H1 (cell line): ENCODE results near the gene NF1. TPM values are rescaled to one million over a fixed set of nuclear protein-coding genes. Genes with fewer than 3 reads are reported as not detected.

Experiments used
- CTCF ChIA-PET: fragments of 300-600 bp; sonication (Branson Sonifier 250); formaldehyde crosslinking; loops from one replicate; lab custom pipeline; 2021; ENCODE audit not compliant: partially characterized antibody; lab: Charles Lee
- POLR2A ChIA-PET: fragments of 300-600 bp; sonication (Branson Sonifier 250); formaldehyde crosslinking; loops from one replicate; lab custom pipeline; 2021; ENCODE audit warnings: inconsistent platforms; ENCODE audit not compliant: partially characterized antibody; lab: Charles Lee
- DNase-seq, 2 experiments: peaks; one replicate each; pipeline versions ENCODE4 v3.0.0 to v3.0.0-alpha.2; 2010 to 2022; ENCODE audit warnings: low spot score in 2 of 2, low read depth in 1 of 2, mixed read lengths in 1 of 2
- FAIRE-seq: peaks from 2 replicates; lab custom pipeline; 2011; peaks lifted over from hg19 to GRCh38; lab: Jason Lieb, UNC
- H2AFZ ChIP-seq: 2 replicates; pipeline ENCODE4 v1.8.1; 2012; ENCODE audit warnings: low read length, inconsistent platforms
- H2AK5ac ChIP-seq: 2 replicates; pipeline ENCODE4 v1.6.1; 2013; ENCODE audit warnings: low read depth, low read length
- H2BK120ac ChIP-seq: replicated peaks from 2 replicates; pipeline ENCODE3; 2013; ENCODE audit warnings: low read depth, low read length, inconsistent platforms
- H2BK12ac ChIP-seq: 2 replicates; pipeline ENCODE4 v1.6.1; 2013; ENCODE audit warnings: low read depth, low read length
- H2BK15ac ChIP-seq: 2 replicates; pipeline ENCODE4 v1.6.1; 2013; ENCODE audit warnings: low read length
- H2BK20ac ChIP-seq: 2 replicates; pipeline ENCODE4 v1.6.1; 2013; ENCODE audit warnings: low read length
- H2BK5ac ChIP-seq: 2 replicates; pipeline ENCODE4 v1.6.1; 2013; ENCODE audit warnings: low read depth, low read length
- H3K14ac ChIP-seq: 2 replicates; pipeline ENCODE4 v1.6.1; 2013; ENCODE audit warnings: inconsistent platforms; ENCODE audit not compliant: insufficient read length
- H3K18ac ChIP-seq: 2 replicates; pipeline ENCODE4 v1.6.1; 2013; ENCODE audit warnings: low read length; ENCODE audit errors: extremely low read depth
- H3K23ac ChIP-seq: 2 replicates; pipeline ENCODE4 v1.6.1; 2013; ENCODE audit warnings: inconsistent platforms; ENCODE audit not compliant: insufficient read length
- H3K23me2 ChIP-seq: 2 replicates; pipeline ENCODE4 v1.6.1; 2013; ENCODE audit warnings: low read depth, low read length
- H3K27ac ChIP-seq: 2 replicates; pipeline ENCODE4 v1.6.1; 2011; ENCODE audit warnings: low read depth, low read length, inconsistent platforms
- H3K27me3 ChIP-seq, 4 experiments: replicated peaks in 1 of 4; 1 replicate in 1 of 4; 2 replicates in 3 of 4; pipeline versions ENCODE4 v1.6.1 to v1.8.1; 2011 to 2013; ENCODE audit warnings: low read length in 3 of 4, mild to moderate bottlenecking in 3 of 4, inconsistent platforms in 2 of 4, mixed read lengths in 2 of 4, moderate library complexity in 1 of 4; ENCODE audit not compliant: control insufficient read depth in 3 of 4, insufficient read depth in 3 of 4; ENCODE audit errors: extremely low read depth in 1 of 4
- H3K36me3 ChIP-seq, 4 experiments: 2 replicates each; pipeline versions ENCODE4 v1.6.1 to v1.8.1; 2011 to 2013; ENCODE audit warnings: mild to moderate bottlenecking in 4 of 4, low read length in 3 of 4, moderate library complexity in 2 of 4, control low read depth in 1 of 4, inconsistent platforms in 1 of 4; ENCODE audit not compliant: insufficient read depth in 4 of 4, control insufficient read depth in 2 of 4
- H3K4ac ChIP-seq: replicated peaks from 2 replicates; pipeline ENCODE3; 2013; ENCODE audit warnings: low read length, low read depth, mixed read lengths, inconsistent platforms; ENCODE audit not compliant: insufficient read length
- H3K4me1 ChIP-seq, 4 experiments: replicated peaks in 1 of 4; 1 replicate in 1 of 4; 2 replicates in 3 of 4; pipeline versions ENCODE4 v1.6.1 to v1.8.1; 2011 to 2013; ENCODE audit warnings: low read length in 3 of 4, inconsistent platforms in 2 of 4, mixed read lengths in 1 of 4; ENCODE audit not compliant: insufficient read depth in 4 of 4, control insufficient read depth in 3 of 4
- H3K4me2 ChIP-seq, 2 experiments: 2 replicates each; pipeline versions ENCODE4 v1.6.1 to v1.8.1; 2011 to 2013; ENCODE audit warnings: low read depth in 2 of 2, low read length in 2 of 2, control low read depth in 1 of 2, inconsistent platforms in 1 of 2, mild to moderate bottlenecking in 1 of 2; ENCODE audit not compliant: insufficient read depth in 1 of 2
- H3K4me3 ChIP-seq, 4 experiments: fragments of 200-600, 300-600 bp in 1 of 4; sonication (generic), shearing (Covaris generic), sonication (Bioruptor Twin) in 1 of 4; 2 replicates each; pipeline versions ENCODE4 v1.5.1 to v1.8.1; 2011 to 2016; ENCODE audit warnings: low read length in 4 of 4, low read depth in 3 of 4, control low read depth in 2 of 4, inconsistent platforms in 2 of 4, mild to moderate bottlenecking in 2 of 4, mixed read lengths in 1 of 4, moderate library complexity in 1 of 4; ENCODE audit not compliant: insufficient read depth in 2 of 4; ENCODE audit errors: extremely low read depth in 1 of 4
- H3K56ac ChIP-seq: replicated peaks from 2 replicates; pipeline ENCODE3; 2013; ENCODE audit warnings: low read depth, mild to moderate bottlenecking, mixed read lengths, low read length, inconsistent platforms; ENCODE audit not compliant: insufficient read length
- H3K79me1 ChIP-seq: 2 replicates; pipeline ENCODE4 v1.6.1; 2013; ENCODE audit warnings: low read depth, low read length, control low read depth
- H3K79me2 ChIP-seq, 2 experiments: 2 replicates each; pipeline versions ENCODE4 v1.6.1 to v1.8.1; 2012 to 2013; ENCODE audit warnings: low read length in 2 of 2, mild to moderate bottlenecking in 2 of 2, inconsistent platforms in 1 of 2; ENCODE audit not compliant: insufficient read depth in 2 of 2, control insufficient read depth in 1 of 2
- H3K9ac ChIP-seq, 4 experiments: replicated peaks in 1 of 4; 1 replicate in 1 of 4; 2 replicates in 3 of 4; pipeline versions ENCODE4 v1.6.1 to v1.8.1; 2011 to 2013; ENCODE audit warnings: low read depth in 3 of 4, low read length in 3 of 4, control low read depth in 2 of 4, mild to moderate bottlenecking in 2 of 4, moderate library complexity in 2 of 4, inconsistent platforms in 1 of 4; ENCODE audit errors: extremely low read depth in 1 of 4
- H3K9me3 ChIP-seq, 2 experiments: 2 replicates each; pipeline versions ENCODE4 v1.6.1 to v1.8.1; 2012 to 2013; ENCODE audit warnings: mild to moderate bottlenecking in 2 of 2, moderate library complexity in 2 of 2, control low read depth in 1 of 2, inconsistent platforms in 1 of 2, low read depth in 1 of 2, low read length in 1 of 2, mixed read lengths in 1 of 2; ENCODE audit not compliant: insufficient read depth in 2 of 2
- H4K20me1 ChIP-seq, 2 experiments: replicated peaks in 1 of 2; 2 replicates each; pipeline versions ENCODE3 to v1.8.1; 2011 to 2013; ENCODE audit warnings: inconsistent platforms in 2 of 2, low read length in 2 of 2, mild to moderate bottlenecking in 1 of 2; ENCODE audit not compliant: insufficient read depth in 2 of 2, control insufficient read depth in 1 of 2
- H4K5ac ChIP-seq: 2 replicates; pipeline ENCODE4 v1.6.1; 2013; ENCODE audit warnings: low read length, low read depth, mixed read lengths, inconsistent platforms; ENCODE audit not compliant: insufficient read length
- H4K8ac ChIP-seq: 2 replicates; pipeline ENCODE4 v1.8.0; 2013; ENCODE audit warnings: mild to moderate bottlenecking, moderate library complexity, low read length, inconsistent platforms; ENCODE audit not compliant: insufficient read depth; ENCODE audit errors: extremely low read depth
- H4K91ac ChIP-seq: replicated peaks from 2 replicates; pipeline ENCODE3; 2013; ENCODE audit warnings: low read length, mixed read lengths, inconsistent platforms; ENCODE audit not compliant: insufficient read length
- BACH1 ChIP-seq: IDR thresholded peaks from 2 replicates; pipeline ENCODE4 v1.6.1; 2012; ENCODE audit warnings: low read length, improper control_type of control experiment
- CEBPB ChIP-seq: IDR thresholded peaks from 2 replicates; pipeline ENCODE4 v1.6.1; 2012; ENCODE audit warnings: low read depth, low read length
- CREB1 ChIP-seq: IDR thresholded peaks from 2 replicates; pipeline ENCODE4 v1.6.1; 2012; ENCODE audit warnings: inconsistent platforms
- EGR1 ChIP-seq: IDR thresholded peaks from 2 replicates; pipeline ENCODE4 v1.6.1; 2011; ENCODE audit warnings: low read depth, low read length, borderline replicate concordance
- FOSL1 ChIP-seq: IDR thresholded peaks from 2 replicates; pipeline ENCODE4 v1.6.1; 2011; ENCODE audit warnings: mild to moderate bottlenecking, low read depth, low read length, moderate library complexity; ENCODE audit not compliant: insufficient read depth
- POLR2AphosphoS5 ChIP-seq: IDR thresholded peaks from 2 replicates; pipeline ENCODE4 v1.6.1; 2011; ENCODE audit warnings: low read depth, low read length
- RAD21 ChIP-seq, 2 experiments: IDR thresholded peaks in 1 of 2; conservative IDR thresholded peaks in 1 of 2; 2 replicates each; pipeline ENCODE4 v1.6.1; 2011; ENCODE audit warnings: low read depth in 2 of 2, low read length in 2 of 2, improper control_type of control experiment in 1 of 2, inconsistent platforms in 1 of 2, mild to moderate bottlenecking in 1 of 2, moderate library complexity in 1 of 2
- SIX5 ChIP-seq: IDR thresholded peaks from 2 replicates; pipeline ENCODE4 v1.6.1; 2011; ENCODE audit warnings: mild to moderate bottlenecking, low read depth, low read length
- TAF7 ChIP-seq: optimal IDR thresholded peaks from 2 replicates; pipeline ENCODE3; 2011; ENCODE audit warnings: low read depth, mild to moderate bottlenecking, inconsistent platforms, low read length, moderate library complexity, borderline replicate concordance
- WGBS, 2 experiments: shearing (Covaris generic) in 1 of 2; methylation state at CpG; one replicate each; pipeline versions ENCODE4 v1.1.6 to v1.1.7; 2013 to 2015; ENCODE audit warnings: low lambda C conversion rate in 2 of 2, mixed read lengths in 2 of 2, inconsistent platforms in 1 of 2, low coverage in 1 of 2, missing lambda C conversion rate in 1 of 2; ENCODE audit not compliant: insufficient replicate concordance in 2 of 2, insufficient coverage in 1 of 2, insufficient read length in 1 of 2; ENCODE audit errors: extremely low coverage in 1 of 2, missing lambda C conversion rate in 1 of 2; 5-methylcytosine and 5-hydroxymethylcytosine counted together
- polyA plus RNA-seq, 7 experiments: library from polyadenylated mRNA; depleted of rRNA in 3 of 7; stranded (reverse) in 5 of 7; unstranded in 2 of 7; fragments of >200 nt in 5 of 7; fragments of 200-250 nt in 2 of 7; gene quantifications; 1 replicate in 5 of 7; 2 replicates in 1 of 7; 4 replicates in 1 of 7; pipeline versions ENCODE4 v1.2.1 to v1.2.3, GENCODE V29; 2011 to 2013; ENCODE audit warnings: missing spikeins in 2 of 7, mixed read lengths in 2 of 7
- total RNA-seq: library from RNA; stranded (reverse); fragmentation: NEBNext Ultra II Directional; extraction: Animal tissue kit (Norgen Biotek cat#: 25700); gene quantifications from 2 replicates; pipeline ENCODE4 v1.2.1, GENCODE V29; 2021
- TF ChIP-seq, protein P1 (sequence below): IDR thresholded peaks from 2 replicates; pipeline ENCODE4 v1.6.1; 2011; ENCODE audit warnings: low read depth, mild to moderate bottlenecking, low read length; ENCODE audit not compliant: insufficient read depth

Gene NF1
- total and polyA plus RNA-seq, 2 of the 8 experiments (the other 6 are each of a cell fraction or from before 2014, with no cell fraction given), result 19.3 to 29.6 TPM

DNA sequence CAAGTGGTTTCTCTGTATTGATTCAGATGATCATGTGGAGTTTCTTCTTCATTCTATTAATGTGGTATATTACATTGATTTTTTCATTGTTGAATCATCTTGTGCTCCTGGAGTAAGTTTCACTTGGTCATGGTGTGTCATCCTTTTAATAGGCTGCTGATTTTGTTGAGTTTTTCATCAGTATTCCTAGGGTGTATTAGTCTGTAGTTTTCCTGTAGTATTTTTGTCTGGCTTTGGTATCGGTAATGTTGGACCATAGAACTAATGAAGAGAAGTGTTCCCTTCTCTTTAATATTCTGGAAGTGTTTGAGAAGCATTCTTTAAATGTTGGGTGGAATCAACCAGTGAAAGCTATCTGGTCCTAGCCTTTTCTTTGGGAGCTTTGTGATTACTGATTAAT is 103.2 kb downstream of the NF1 start:
- H3K56ac ChIP-seq, result no peak overlapping the region
- H4K8ac ChIP-seq, result no peak overlapping the region; the same call in 1 of the 2 replicates
- H2BK20ac ChIP-seq, result no peak overlapping the region
- H4K91ac ChIP-seq, result no peak overlapping the region
- H3K9me3 ChIP-seq, result no peaks in the 10 kb centered on the region
- H3K27ac ChIP-seq, result no peak overlapping the region
- no peak overlapping the region for H2BK12ac ChIP-seq
- no peak overlapping the region for H3K14ac ChIP-seq
- no peak overlapping the region for H2AK5ac ChIP-seq
- CTCF ChIA-PET, result no interaction called here
- no peak overlapping the region for H3K23ac ChIP-seq
- no peak overlapping the region for H3K4me2 ChIP-seq
- H2BK5ac ChIP-seq, result no peak overlapping the region
- H2BK120ac ChIP-seq, result no peak overlapping the region
- POLR2A ChIA-PET, result no interaction called here
- no peaks in the 10 kb centered on the region for H3K79me1 ChIP-seq
- H3K18ac ChIP-seq, result no peak overlapping the region
- TF ChIP-seq CEBPB, result no peak
- no peak for TF ChIP-seq POLR2AphosphoS5
- TF ChIP-seq TAF7, result no peak
- no peak for TF ChIP-seq BACH1
- no peak for TF ChIP-seq CREB1
- TF ChIP-seq EGR1, result no peak
- no peak for TF ChIP-seq SIX5
- TF ChIP-seq FOSL1, result no peak
- no peak for TF ChIP-seq RAD21 (IDR thresholded peaks at IDR 0.05 in 1 of 2, conservative IDR thresholded peaks at IDR 0.05 in 1 of 2; ENCODE audit: low read depth in 2 of 2, low read length in 2 of 2)
- TF ChIP-seq, protein P1, sequence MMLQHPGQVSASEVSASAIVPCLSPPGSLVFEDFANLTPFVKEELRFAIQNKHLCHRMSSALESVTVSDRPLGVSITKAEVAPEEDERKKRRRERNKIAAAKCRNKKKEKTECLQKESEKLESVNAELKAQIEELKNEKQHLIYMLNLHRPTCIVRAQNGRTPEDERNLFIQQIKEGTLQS, result no peak
- TF ChIP-seq, all 59 proteins: peak for 0
- no peaks in the 10 kb centered on the region for H3K23me2 ChIP-seq
- no peak overlapping the region for H3K9ac ChIP-seq
- no peak overlapping the region for H2AFZ ChIP-seq
- H4K5ac ChIP-seq, result no peak overlapping the region
- no peak for FAIRE-seq
- DNase-seq, result no peak
- H4K20me1 ChIP-seq, result no peaks in the 10 kb centered on the region
- H3K36me3 ChIP-seq, result no peaks in the 10 kb centered on the region
- H2BK15ac ChIP-seq, result no peak overlapping the region
- H3K4me1 ChIP-seq, result no peaks in the 10 kb centered on the region
- H3K27me3 ChIP-seq, result no peaks in the 10 kb centered on the region
- H3K79me2 ChIP-seq, result no peaks in the 10 kb centered on the region
- H3K4ac ChIP-seq, result no peak overlapping the region
- WGBS, 2 experiments, result 89% methylated on average over 1 of the region's 1 CpG; no CpG with 5 or more reads in 1 of the 2 experiments
- no peak overlapping the region for H3K4me3 ChIP-seq
